ENCODE results near the gene ADAM8. TPM values are rescaled to one million over a fixed set of nuclear protein-coding genes. Genes with fewer than 3 reads are reported as not detected.
A peak's percentile ranks its signal among the peaks of the same experiment; 100 is the strongest.
"Not testable (repeated sequence)": the region's sequence is repeated elsewhere in the genome, so short reads cannot be mapped to it uniquely, and the experiment has no call there.

Gene ADAM8
- total RNA-seq, 1 donor from 2014 or later = 1.6 TPM

- DNase-seq (ENCODE audit: low read depth) = no peak
Measured at GRCh38 chr10:133231244-133231945, 45.3 kb downstream of the ADAM8 start.

- no peak for DNase-seq (ENCODE audit: low read depth)
Measured at GRCh38 chr10:133230387-133231195, 46.1 kb downstream of the ADAM8 start.

DNA sequence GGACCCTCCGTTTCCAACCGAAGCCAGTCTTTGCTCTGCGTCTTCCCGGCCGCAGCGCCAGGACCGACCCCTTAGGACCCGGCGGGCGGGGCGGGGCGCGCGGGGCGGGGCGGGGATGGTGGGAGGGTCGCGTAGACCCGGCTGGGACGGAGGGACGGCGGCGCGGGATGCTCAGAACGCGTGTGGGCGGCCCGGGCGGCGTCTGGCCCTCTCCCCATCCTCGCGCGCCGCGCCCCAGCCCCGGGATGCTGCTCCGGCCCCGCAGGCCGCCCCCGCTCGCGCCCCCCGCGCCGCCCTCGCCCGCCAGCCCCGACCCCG lies 46.7 kb downstream of the ADAM8 start, which contains the start of gene UTF1:
Gene UTF1 (plus strand): TSS at position 174 of the 318 bp plus-strand sequence. CDS start 72 bp downstream, at position 246.
- DNase-seq (ENCODE audit: low read depth) = no peak

GRCh38 chr10:133229265-133230043 lies 47.2 kb downstream of the ADAM8 start:
- DNase-seq (ENCODE audit: low read depth) = no peak

GRCh38 chr10:133227256-133227655 lies 49.4 kb downstream of the ADAM8 start:
- DNase-seq (ENCODE audit: low read depth) = no peak

DNA sequence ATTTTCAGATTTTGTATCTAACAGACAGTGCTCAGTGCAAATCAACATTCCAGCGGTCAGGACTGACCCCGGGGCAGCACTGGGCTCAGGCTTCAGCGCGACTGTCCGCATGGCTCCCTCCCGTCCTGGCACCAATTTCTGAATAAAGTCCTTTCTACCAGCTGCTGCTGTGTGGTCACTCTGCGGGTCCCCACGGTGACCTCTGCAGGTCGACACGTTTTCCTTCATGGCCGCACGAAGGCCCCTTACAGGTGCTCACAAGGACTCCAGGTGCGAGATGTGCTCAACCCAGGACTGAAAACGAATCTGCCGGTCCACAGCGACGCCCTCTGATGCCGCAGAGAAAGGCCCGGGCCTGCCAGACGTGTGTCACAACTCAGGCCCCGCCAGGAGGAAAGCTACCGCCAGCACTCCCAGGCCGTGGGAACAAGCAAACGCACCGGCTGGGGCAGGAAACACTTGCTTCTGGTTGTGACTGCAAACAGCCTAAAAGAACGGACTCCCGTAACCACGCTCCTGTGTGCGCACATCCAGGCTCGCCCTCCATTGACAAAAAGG lies 50.3 kb downstream of the ADAM8 start:
- DNase-seq (ENCODE audit: low read depth) = no peak

DNA sequence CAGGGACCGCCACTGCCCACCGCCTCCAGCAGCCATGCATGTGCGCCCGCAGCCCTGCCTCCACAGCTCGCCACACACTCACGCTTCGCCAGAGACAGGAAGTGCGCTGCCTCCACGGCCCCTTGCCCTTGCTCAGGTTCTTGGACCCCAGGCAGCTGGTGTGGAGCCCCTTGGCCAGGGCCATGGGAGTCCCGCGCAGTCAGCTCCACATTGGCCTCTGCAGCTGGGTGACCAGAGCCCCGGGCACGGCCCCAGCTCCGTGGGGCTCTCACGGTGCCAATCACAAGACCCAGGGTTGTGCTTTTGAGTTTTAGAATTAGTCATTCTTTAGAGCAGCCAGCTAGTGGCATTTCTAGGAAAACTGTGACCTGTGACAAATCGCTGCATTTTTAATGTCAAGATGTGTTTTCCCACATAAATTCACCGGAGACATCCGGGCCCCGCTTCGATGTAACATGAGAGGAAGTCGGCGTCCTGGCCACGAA lies 50.9 kb downstream of the ADAM8 start:
- DNase-seq (ENCODE audit: low read depth) = peak; percentile 37

GRCh38 chr10:133224756-133225372 lies 51.8 kb downstream of the ADAM8 start:
- DNase-seq (ENCODE audit: low read depth) = peak; percentile 19

DNA sequence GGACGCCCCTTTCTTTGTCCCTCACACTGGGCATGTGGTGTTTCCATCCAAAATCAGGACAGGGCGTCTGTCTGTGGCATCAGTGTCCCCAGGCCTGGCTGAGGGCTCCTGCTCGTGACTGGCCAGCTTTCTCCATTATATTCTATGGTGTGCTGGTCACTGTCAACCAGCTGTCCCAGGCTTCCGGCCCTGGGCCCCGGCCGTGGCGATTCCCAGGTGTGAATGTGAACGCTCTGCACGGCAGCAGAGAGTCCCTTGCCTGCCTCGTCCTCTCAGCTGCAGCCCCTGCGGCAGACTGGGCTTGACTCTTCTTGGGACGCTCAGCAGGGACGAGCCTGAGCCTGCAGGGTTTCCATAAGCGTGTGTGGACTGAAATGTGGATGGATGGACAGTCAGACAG lies 52.6 kb downstream of the ADAM8 start:
- no peak for DNase-seq (ENCODE audit: low read depth)

- DNase-seq (ENCODE audit: low read depth) = not testable (repeated sequence)
Measured at GRCh38 chr10:133221756-133222155, 54.9 kb downstream of the ADAM8 start.

- DNase-seq (ENCODE audit: low read depth) = no peak
Measured at GRCh38 chr10:133221331-133221730, 55.3 kb downstream of the ADAM8 start.

- DNase-seq (ENCODE audit: low read depth) = no peak
Measured at GRCh38 chr10:133219782-133220181, 56.9 kb downstream of the ADAM8 start.

- DNase-seq (ENCODE audit: low read depth) = no peak
Measured at GRCh38 chr10:133218891-133219290, 57.8 kb downstream of the ADAM8 start.

DNA sequence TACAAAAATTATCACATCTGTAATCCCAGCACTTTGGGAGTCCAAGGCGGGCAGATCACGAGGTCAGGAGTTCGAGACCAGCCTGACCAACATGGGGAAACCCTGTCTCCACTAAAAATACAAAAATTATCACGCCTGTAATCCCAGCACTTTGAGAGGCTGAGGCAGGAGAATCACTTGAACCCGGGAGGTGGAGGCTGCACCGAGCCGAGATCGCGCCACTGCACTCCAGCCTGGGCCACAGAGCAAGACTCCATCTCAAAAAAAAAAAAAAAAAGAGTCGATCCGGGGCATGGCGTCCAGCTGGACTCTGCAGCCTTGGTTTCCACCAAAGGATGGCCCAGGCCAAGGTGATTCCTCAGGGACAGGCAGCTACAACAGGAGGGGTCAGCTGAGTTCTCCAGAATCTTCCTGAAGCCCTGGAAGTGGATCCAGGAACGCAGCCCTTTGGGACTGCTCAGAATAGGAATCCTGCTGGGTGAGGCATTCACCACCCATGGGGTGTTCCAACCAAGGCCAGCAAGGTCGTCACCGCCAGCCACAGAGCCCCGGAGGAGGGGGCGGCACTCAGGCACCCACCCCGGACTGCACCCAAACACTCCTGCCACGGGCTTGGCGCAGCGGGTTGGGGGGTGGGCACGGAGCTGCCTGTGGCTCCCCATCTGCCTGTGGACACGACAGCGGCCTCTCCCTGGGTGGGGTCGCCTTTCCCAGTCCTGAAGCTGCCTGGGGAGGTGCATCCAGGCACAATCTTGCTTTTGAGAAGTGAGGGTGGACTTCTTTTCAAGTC lies 58.7 kb downstream of the ADAM8 start:
- no peak for DNase-seq (ENCODE audit: low read depth)

DNA sequence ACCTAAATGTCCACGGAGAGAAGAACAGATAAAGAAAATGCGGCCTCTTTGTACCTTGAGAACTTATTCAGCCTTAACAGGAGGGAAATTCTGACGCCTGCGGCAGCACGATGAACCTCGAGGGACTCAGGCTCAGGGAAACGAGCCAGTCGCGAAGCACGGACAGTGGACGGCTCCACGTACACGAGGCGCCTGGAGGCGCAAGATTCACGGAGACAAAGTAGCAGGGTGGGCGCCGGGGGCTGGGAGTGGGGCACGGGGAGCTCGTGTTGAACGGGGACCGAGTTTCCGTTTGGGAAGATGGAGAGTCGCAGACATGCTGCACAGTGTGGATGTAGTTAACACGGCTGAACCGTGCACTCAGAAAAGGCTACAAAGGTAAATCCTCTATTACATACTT lies 59.9 kb downstream of the ADAM8 start:
- no peak for DNase-seq (ENCODE audit: low read depth)

DNA sequence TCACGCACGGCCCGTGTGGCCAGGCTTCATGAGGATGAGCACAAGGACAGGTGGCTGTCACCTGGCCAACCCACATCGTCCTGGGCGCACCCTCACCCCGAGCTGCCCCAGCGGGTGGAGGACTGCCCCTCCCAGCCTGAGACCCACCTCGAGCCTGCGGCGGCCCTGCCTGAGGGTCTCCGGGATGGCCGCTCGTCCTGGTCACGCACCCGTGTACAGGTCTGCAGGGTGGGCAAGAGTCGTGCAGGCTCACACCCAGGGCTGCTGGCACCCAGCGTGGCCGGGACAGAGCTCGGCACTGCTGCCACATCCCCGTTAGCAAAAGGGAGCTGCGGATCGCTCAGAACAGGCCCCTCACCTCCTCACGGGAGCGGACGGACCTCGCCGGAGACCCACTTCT lies 61.1 kb downstream of the ADAM8 start:
- DNase-seq (ENCODE audit: low read depth) = no peak

- no peak for DNase-seq (ENCODE audit: low read depth)
Measured at GRCh38 chr10:133214468-133215410, 61.9 kb downstream of the ADAM8 start.

- DNase-seq (ENCODE audit: low read depth) = no peak
Measured at GRCh38 chr10:133213641-133214467, 62.8 kb downstream of the ADAM8 start.

Measured in renal cortical epithelial cell (primary cell).